H1 (cell line): ENCODE measurements around the gene CD300E. TPM values are rescaled to one million over a fixed set of nuclear protein-coding genes. Genes with fewer than 3 reads are reported as not detected.

Experiments used
- CTCF ChIA-PET: fragments of 300-600 bp; sonication (Branson Sonifier 250); formaldehyde crosslinking; loops from one replicate; lab custom pipeline; 2021; ENCODE audit not compliant: partially characterized antibody; lab: Charles Lee
- POLR2A ChIA-PET: fragments of 300-600 bp; sonication (Branson Sonifier 250); formaldehyde crosslinking; loops from one replicate; lab custom pipeline; 2021; ENCODE audit warnings: inconsistent platforms; ENCODE audit not compliant: partially characterized antibody; lab: Charles Lee
- DNase-seq, 2 experiments: peaks; one replicate each; pipeline versions ENCODE4 v3.0.0 to v3.0.0-alpha.2; 2010 to 2022; ENCODE audit warnings: low spot score in 2 of 2, low read depth in 1 of 2, mixed read lengths in 1 of 2
- FAIRE-seq: peaks from 2 replicates; lab custom pipeline; 2011; peaks lifted over from hg19 to GRCh38; lab: Jason Lieb, UNC
- H2AFZ ChIP-seq: 2 replicates; pipeline ENCODE4 v1.8.1; 2012; ENCODE audit warnings: low read length, inconsistent platforms
- H2AK5ac ChIP-seq: 2 replicates; pipeline ENCODE4 v1.6.1; 2013; ENCODE audit warnings: low read depth, low read length
- H2BK120ac ChIP-seq: replicated peaks from 2 replicates; pipeline ENCODE3; 2013; ENCODE audit warnings: low read depth, low read length, inconsistent platforms
- H2BK12ac ChIP-seq: 2 replicates; pipeline ENCODE4 v1.6.1; 2013; ENCODE audit warnings: low read depth, low read length
- H2BK15ac ChIP-seq: 2 replicates; pipeline ENCODE4 v1.6.1; 2013; ENCODE audit warnings: low read length
- H2BK20ac ChIP-seq: 2 replicates; pipeline ENCODE4 v1.6.1; 2013; ENCODE audit warnings: low read length
- H2BK5ac ChIP-seq: 2 replicates; pipeline ENCODE4 v1.6.1; 2013; ENCODE audit warnings: low read depth, low read length
- H3K14ac ChIP-seq: 2 replicates; pipeline ENCODE4 v1.6.1; 2013; ENCODE audit warnings: inconsistent platforms; ENCODE audit not compliant: insufficient read length
- H3K18ac ChIP-seq: 2 replicates; pipeline ENCODE4 v1.6.1; 2013; ENCODE audit warnings: low read length; ENCODE audit errors: extremely low read depth
- H3K23ac ChIP-seq: 2 replicates; pipeline ENCODE4 v1.6.1; 2013; ENCODE audit warnings: inconsistent platforms; ENCODE audit not compliant: insufficient read length
- H3K23me2 ChIP-seq: 2 replicates; pipeline ENCODE4 v1.6.1; 2013; ENCODE audit warnings: low read depth, low read length
- H3K27ac ChIP-seq: 2 replicates; pipeline ENCODE4 v1.6.1; 2011; ENCODE audit warnings: low read depth, low read length, inconsistent platforms
- H3K27me3 ChIP-seq, 4 experiments: replicated peaks in 1 of 4; 1 replicate in 1 of 4; 2 replicates in 3 of 4; pipeline versions ENCODE4 v1.6.1 to v1.8.1; 2011 to 2013; ENCODE audit warnings: low read length in 3 of 4, mild to moderate bottlenecking in 3 of 4, inconsistent platforms in 2 of 4, mixed read lengths in 2 of 4, moderate library complexity in 1 of 4; ENCODE audit not compliant: control insufficient read depth in 3 of 4, insufficient read depth in 3 of 4; ENCODE audit errors: extremely low read depth in 1 of 4
- H3K36me3 ChIP-seq, 4 experiments: 2 replicates each; pipeline versions ENCODE4 v1.6.1 to v1.8.1; 2011 to 2013; ENCODE audit warnings: mild to moderate bottlenecking in 4 of 4, low read length in 3 of 4, moderate library complexity in 2 of 4, control low read depth in 1 of 4, inconsistent platforms in 1 of 4; ENCODE audit not compliant: insufficient read depth in 4 of 4, control insufficient read depth in 2 of 4
- H3K4ac ChIP-seq: replicated peaks from 2 replicates; pipeline ENCODE3; 2013; ENCODE audit warnings: low read length, low read depth, mixed read lengths, inconsistent platforms; ENCODE audit not compliant: insufficient read length
- H3K4me1 ChIP-seq, 4 experiments: replicated peaks in 1 of 4; 1 replicate in 1 of 4; 2 replicates in 3 of 4; pipeline versions ENCODE4 v1.6.1 to v1.8.1; 2011 to 2013; ENCODE audit warnings: low read length in 3 of 4, inconsistent platforms in 2 of 4, mixed read lengths in 1 of 4; ENCODE audit not compliant: insufficient read depth in 4 of 4, control insufficient read depth in 3 of 4
- H3K4me2 ChIP-seq, 2 experiments: 2 replicates each; pipeline versions ENCODE4 v1.6.1 to v1.8.1; 2011 to 2013; ENCODE audit warnings: low read depth in 2 of 2, low read length in 2 of 2, control low read depth in 1 of 2, inconsistent platforms in 1 of 2, mild to moderate bottlenecking in 1 of 2; ENCODE audit not compliant: insufficient read depth in 1 of 2
- H3K4me3 ChIP-seq, 4 experiments: fragments of 200-600, 300-600 bp in 1 of 4; sonication (generic), shearing (Covaris generic), sonication (Bioruptor Twin) in 1 of 4; 2 replicates each; pipeline versions ENCODE4 v1.5.1 to v1.8.1; 2011 to 2016; ENCODE audit warnings: low read length in 4 of 4, low read depth in 3 of 4, control low read depth in 2 of 4, inconsistent platforms in 2 of 4, mild to moderate bottlenecking in 2 of 4, mixed read lengths in 1 of 4, moderate library complexity in 1 of 4; ENCODE audit not compliant: insufficient read depth in 2 of 4; ENCODE audit errors: extremely low read depth in 1 of 4
- H3K56ac ChIP-seq: replicated peaks from 2 replicates; pipeline ENCODE3; 2013; ENCODE audit warnings: low read depth, mild to moderate bottlenecking, mixed read lengths, low read length, inconsistent platforms; ENCODE audit not compliant: insufficient read length
- H3K79me1 ChIP-seq: 2 replicates; pipeline ENCODE4 v1.6.1; 2013; ENCODE audit warnings: low read depth, low read length, control low read depth
- H3K79me2 ChIP-seq, 2 experiments: 2 replicates each; pipeline versions ENCODE4 v1.6.1 to v1.8.1; 2012 to 2013; ENCODE audit warnings: low read length in 2 of 2, mild to moderate bottlenecking in 2 of 2, inconsistent platforms in 1 of 2; ENCODE audit not compliant: insufficient read depth in 2 of 2, control insufficient read depth in 1 of 2
- H3K9ac ChIP-seq, 4 experiments: replicated peaks in 1 of 4; 1 replicate in 1 of 4; 2 replicates in 3 of 4; pipeline versions ENCODE4 v1.6.1 to v1.8.1; 2011 to 2013; ENCODE audit warnings: low read depth in 3 of 4, low read length in 3 of 4, control low read depth in 2 of 4, mild to moderate bottlenecking in 2 of 4, moderate library complexity in 2 of 4, inconsistent platforms in 1 of 4; ENCODE audit errors: extremely low read depth in 1 of 4
- H3K9me3 ChIP-seq, 2 experiments: 2 replicates each; pipeline versions ENCODE4 v1.6.1 to v1.8.1; 2012 to 2013; ENCODE audit warnings: mild to moderate bottlenecking in 2 of 2, moderate library complexity in 2 of 2, control low read depth in 1 of 2, inconsistent platforms in 1 of 2, low read depth in 1 of 2, low read length in 1 of 2, mixed read lengths in 1 of 2; ENCODE audit not compliant: insufficient read depth in 2 of 2
- H4K20me1 ChIP-seq, 2 experiments: replicated peaks in 1 of 2; 2 replicates each; pipeline versions ENCODE3 to v1.8.1; 2011 to 2013; ENCODE audit warnings: inconsistent platforms in 2 of 2, low read length in 2 of 2, mild to moderate bottlenecking in 1 of 2; ENCODE audit not compliant: insufficient read depth in 2 of 2, control insufficient read depth in 1 of 2
- H4K5ac ChIP-seq: 2 replicates; pipeline ENCODE4 v1.6.1; 2013; ENCODE audit warnings: low read length, low read depth, mixed read lengths, inconsistent platforms; ENCODE audit not compliant: insufficient read length
- H4K8ac ChIP-seq: 2 replicates; pipeline ENCODE4 v1.8.0; 2013; ENCODE audit warnings: mild to moderate bottlenecking, moderate library complexity, low read length, inconsistent platforms; ENCODE audit not compliant: insufficient read depth; ENCODE audit errors: extremely low read depth
- H4K91ac ChIP-seq: replicated peaks from 2 replicates; pipeline ENCODE3; 2013; ENCODE audit warnings: low read length, mixed read lengths, inconsistent platforms; ENCODE audit not compliant: insufficient read length
- BACH1 ChIP-seq: IDR thresholded peaks from 2 replicates; pipeline ENCODE4 v1.6.1; 2012; ENCODE audit warnings: low read length, improper control_type of control experiment
- KDM4A ChIP-seq: IDR thresholded peaks from one replicate; pipeline ENCODE4 v1.7.1; 2012; ENCODE audit warnings: low read depth, mild to moderate bottlenecking, moderate library complexity, low read length, inconsistent platforms; ENCODE audit not compliant: severe bottlenecking
- MAFK ChIP-seq: IDR thresholded peaks from 2 replicates; pipeline ENCODE4 v1.6.1; 2012; ENCODE audit warnings: low read depth, mild to moderate bottlenecking, improper control_type of control experiment, low read length
- POU5F1 ChIP-seq: IDR thresholded peaks from 2 replicates; pipeline ENCODE4 v1.6.1; 2011; ENCODE audit warnings: low read depth, mild to moderate bottlenecking, low read length, moderate library complexity
- SAP30 ChIP-seq: fragments of 300-600 bp; sonication (generic); IDR thresholded peaks from 2 replicates; pipeline ENCODE4 v1.7.1; 2012; ENCODE audit warnings: low read length, moderate library complexity, mild to moderate bottlenecking, inconsistent platforms; ENCODE audit not compliant: insufficient read depth, insufficient replicate concordance
- SUZ12 ChIP-seq: fragments of 200-600 bp; sonication (generic); IDR thresholded peaks from 2 replicates; pipeline ENCODE4 v1.6.1; 2012; ENCODE audit warnings: mild to moderate bottlenecking, inconsistent platforms, low read length, moderate library complexity, mixed read lengths
- WGBS, 2 experiments: shearing (Covaris generic) in 1 of 2; methylation state at CpG; one replicate each; pipeline versions ENCODE4 v1.1.6 to v1.1.7; 2013 to 2015; ENCODE audit warnings: low lambda C conversion rate in 2 of 2, mixed read lengths in 2 of 2, inconsistent platforms in 1 of 2, low coverage in 1 of 2, missing lambda C conversion rate in 1 of 2; ENCODE audit not compliant: insufficient replicate concordance in 2 of 2, insufficient coverage in 1 of 2, insufficient read length in 1 of 2; ENCODE audit errors: extremely low coverage in 1 of 2, missing lambda C conversion rate in 1 of 2; 5-methylcytosine and 5-hydroxymethylcytosine counted together
- polyA plus RNA-seq, 7 experiments: library from polyadenylated mRNA; depleted of rRNA in 3 of 7; stranded (reverse) in 5 of 7; unstranded in 2 of 7; fragments of >200 nt in 5 of 7; fragments of 200-250 nt in 2 of 7; gene quantifications; 1 replicate in 5 of 7; 2 replicates in 1 of 7; 4 replicates in 1 of 7; pipeline versions ENCODE4 v1.2.1 to v1.2.3, GENCODE V29; 2011 to 2013; ENCODE audit warnings: missing spikeins in 2 of 7, mixed read lengths in 2 of 7
- total RNA-seq: library from RNA; stranded (reverse); fragmentation: NEBNext Ultra II Directional; extraction: Animal tissue kit (Norgen Biotek cat#: 25700); gene quantifications from 2 replicates; pipeline ENCODE4 v1.2.1, GENCODE V29; 2021
- TF ChIP-seq, protein P1 (sequence below), 3 experiments: IDR thresholded peaks; 1 replicate in 2 of 3; 2 replicates in 1 of 3; pipeline versions ENCODE4 v1.5.1 to v1.6.1; 2011; ENCODE audit warnings: low read length in 3 of 3, mild to moderate bottlenecking in 3 of 3, inconsistent platforms in 2 of 3, low read depth in 1 of 3, moderate library complexity in 1 of 3; ENCODE audit not compliant: insufficient read depth in 1 of 3; ENCODE audit errors: control extremely low read depth in 1 of 3

Gene CD300E
- total and polyA plus RNA-seq, 2 of the 8 experiments (the other 6 are each of a cell fraction or from before 2014, with no cell fraction given) = not detected

DNA sequence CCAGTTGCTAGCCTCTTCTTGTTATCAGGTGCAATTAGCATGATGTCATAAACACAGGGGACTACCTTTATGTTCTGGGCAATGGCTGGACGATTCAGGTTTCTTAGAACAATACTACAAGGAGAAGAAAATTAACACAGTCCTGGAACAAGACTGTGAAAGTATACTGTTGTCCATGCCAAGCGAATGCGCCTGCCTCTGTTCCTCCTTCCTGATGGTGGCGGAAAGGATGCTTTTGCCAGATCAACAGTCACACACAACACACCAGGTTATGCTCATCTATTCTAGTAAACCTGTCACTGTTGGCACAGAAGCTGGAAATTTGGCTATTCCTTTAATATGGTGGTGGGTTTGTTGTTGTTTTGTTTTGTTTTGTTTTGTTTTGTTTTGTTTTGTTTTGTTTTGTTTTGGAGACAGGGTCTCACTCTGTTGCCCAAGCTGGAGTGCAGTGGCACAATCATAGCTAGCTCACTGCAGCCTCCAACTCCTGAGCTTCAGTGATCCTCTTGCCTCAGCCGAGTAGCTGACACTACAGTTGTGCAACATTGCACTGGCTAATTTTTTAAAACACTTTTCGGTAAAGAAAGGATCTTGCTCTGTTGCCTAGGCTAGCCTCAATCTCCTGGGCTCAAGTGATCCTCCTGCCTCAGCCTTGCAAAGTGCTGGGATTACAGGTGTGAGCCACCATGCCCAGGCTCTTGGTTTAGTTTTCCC lies 28.3 kb downstream of the CD300E start:
- H3K56ac ChIP-seq = no peak overlapping the region
- H4K20me1 ChIP-seq = no peaks in the 10 kb centered on the region
- H3K27me3 ChIP-seq = peaks cover 0 to 2% (median 0%) of the 10 kb centered on the region in 4 experiments; a peak in 2 of 7 replicates
- no peak overlapping the region for H3K27ac ChIP-seq
- H3K79me1 ChIP-seq = no peaks in the 10 kb centered on the region
- no peak overlapping the region for H3K9ac ChIP-seq
- H2BK15ac ChIP-seq = no peak overlapping the region
- no peak for DNase-seq
- H3K14ac ChIP-seq = no peak overlapping the region
- FAIRE-seq = no peak
- no peaks in the 10 kb centered on the region for H3K79me2 ChIP-seq
- no peak overlapping the region for H4K8ac ChIP-seq
- no peaks in the 10 kb centered on the region for H3K36me3 ChIP-seq
- TF ChIP-seq BACH1 = no peak
- TF ChIP-seq MAFK = no peak
- TF ChIP-seq, protein P1, sequence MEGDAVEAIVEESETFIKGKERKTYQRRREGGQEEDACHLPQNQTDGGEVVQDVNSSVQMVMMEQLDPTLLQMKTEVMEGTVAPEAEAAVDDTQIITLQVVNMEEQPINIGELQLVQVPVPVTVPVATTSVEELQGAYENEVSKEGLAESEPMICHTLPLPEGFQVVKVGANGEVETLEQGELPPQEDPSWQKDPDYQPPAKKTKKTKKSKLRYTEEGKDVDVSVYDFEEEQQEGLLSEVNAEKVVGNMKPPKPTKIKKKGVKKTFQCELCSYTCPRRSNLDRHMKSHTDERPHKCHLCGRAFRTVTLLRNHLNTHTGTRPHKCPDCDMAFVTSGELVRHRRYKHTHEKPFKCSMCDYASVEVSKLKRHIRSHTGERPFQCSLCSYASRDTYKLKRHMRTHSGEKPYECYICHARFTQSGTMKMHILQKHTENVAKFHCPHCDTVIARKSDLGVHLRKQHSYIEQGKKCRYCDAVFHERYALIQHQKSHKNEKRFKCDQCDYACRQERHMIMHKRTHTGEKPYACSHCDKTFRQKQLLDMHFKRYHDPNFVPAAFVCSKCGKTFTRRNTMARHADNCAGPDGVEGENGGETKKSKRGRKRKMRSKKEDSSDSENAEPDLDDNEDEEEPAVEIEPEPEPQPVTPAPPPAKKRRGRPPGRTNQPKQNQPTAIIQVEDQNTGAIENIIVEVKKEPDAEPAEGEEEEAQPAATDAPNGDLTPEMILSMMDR (IDR thresholded peaks at IDR 0.05; ENCODE audit: control extremely low read depth in 1 of 3, insufficient read depth in 1 of 3, low read depth in 1 of 3, low read length in 3 of 3) = no peak
- no peak for TF ChIP-seq SAP30
- no peak for TF ChIP-seq SUZ12
- TF ChIP-seq POU5F1 = no peak
- no peak for TF ChIP-seq KDM4A
- H2BK12ac ChIP-seq = no peak overlapping the region
- ChIA-PET POLR2A (no interaction called here), CTCF (interaction anchor here (0.6 to 3.3 kb wide), 3 partner anchors 22 to 324 kb away, joined by 3 to 14 read pairs (median 4); partner anchors contain the start of gene CD300H)
- no peak overlapping the region for H3K4me2 ChIP-seq
- WGBS, 2 experiments = 85% methylated on average over 6 of the region's 6 CpGs; no CpG with 5 or more reads in 1 of the 2 experiments
- no peak overlapping the region for H2BK120ac ChIP-seq
- no peak overlapping the region for H2AFZ ChIP-seq
- H3K23me2 ChIP-seq = peaks cover under 1% of the 10 kb centered on the region; the same call in 1 of the 2 replicates
- H4K5ac ChIP-seq = no peak overlapping the region
- no peak overlapping the region for H3K18ac ChIP-seq
- H3K23ac ChIP-seq = no peak overlapping the region
- no peak overlapping the region for H2BK5ac ChIP-seq
- no peak overlapping the region for H2AK5ac ChIP-seq
- no peak overlapping the region for H2BK20ac ChIP-seq
- no peak overlapping the region for H3K4ac ChIP-seq
- peaks cover 0 to 6% (median 2%) of the 10 kb centered on the region in 4 experiments; a peak in 1 of 7 replicates for H3K4me1 ChIP-seq
- H3K4me3 ChIP-seq = no peak overlapping the region
- H4K91ac ChIP-seq = no peak overlapping the region
- H3K9me3 ChIP-seq = no peaks in the 10 kb centered on the region
